ENCODE measurements around the gene BRD9. TPM values are rescaled to one million over a fixed set of nuclear protein-coding genes. Genes with fewer than 3 reads are reported as not detected.

BRD9 gene
- total RNA-seq, 1 experiment from 2014 or later = 48.9 TPM

DNA sequence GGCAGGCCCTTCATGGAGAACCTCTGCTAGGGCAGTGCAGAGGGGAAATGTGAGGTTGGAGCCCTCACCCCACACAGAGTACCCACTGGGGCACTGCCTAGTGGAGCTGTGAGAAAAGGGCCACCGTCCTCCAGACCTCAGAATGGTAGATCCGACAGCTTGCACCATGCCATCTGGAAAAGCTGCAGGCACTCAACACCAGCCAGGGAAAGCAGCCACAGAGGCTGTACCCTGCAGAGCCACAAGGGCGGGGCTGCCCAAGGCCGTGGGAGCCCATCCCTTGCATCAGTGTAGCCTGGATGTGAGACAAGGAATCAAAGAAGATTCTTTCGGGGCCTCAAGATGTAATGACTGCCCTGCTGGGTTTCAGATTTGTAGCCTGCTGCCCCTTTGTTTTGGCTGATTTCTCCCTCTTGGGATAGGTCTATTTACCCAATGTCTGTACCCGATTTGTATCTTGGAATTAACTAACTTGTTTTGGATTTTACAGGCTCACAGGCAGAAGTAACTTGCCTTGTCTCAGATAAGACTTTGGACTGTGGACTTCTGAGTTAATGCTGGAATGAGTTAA, 25.2 kb downstream of the BRD9 start:
- POLR2A ChIA-PET = no interaction called here
- no TSS peak for BruUV-seq (replicated peaks)
- CTCF ChIA-PET = no interaction called here
- Mint-ChIP-seq H3K27me3 (ENCODE audit: insufficient read depth, unreplicated experiment) (no peaks in the 10 kb centered on the region), H3K4me1 (ENCODE audit: insufficient read depth, unreplicated experiment) (no peaks in the 10 kb centered on the region), H3K9me3 (ENCODE audit: unreplicated experiment) (no peaks in the 10 kb centered on the region), H3K27ac (ENCODE audit: low read depth, unreplicated experiment) (no peak overlapping the region), H3K4me3 (ENCODE audit: unreplicated experiment) (no peak overlapping the region), H3K36me3 (ENCODE audit: insufficient read depth, unreplicated experiment) (peaks cover 79% of the 10 kb centered on the region)
- no peak for DNase-seq (ENCODE audit: unreplicated experiment)
- intact Hi-C loops (cut with micrococcal nuclease) = no loop called here
- TF ChIP-seq CTCF (IDR thresholded peaks at IDR 0.05; ENCODE audit: unreplicated experiment) = no peak

DNA sequence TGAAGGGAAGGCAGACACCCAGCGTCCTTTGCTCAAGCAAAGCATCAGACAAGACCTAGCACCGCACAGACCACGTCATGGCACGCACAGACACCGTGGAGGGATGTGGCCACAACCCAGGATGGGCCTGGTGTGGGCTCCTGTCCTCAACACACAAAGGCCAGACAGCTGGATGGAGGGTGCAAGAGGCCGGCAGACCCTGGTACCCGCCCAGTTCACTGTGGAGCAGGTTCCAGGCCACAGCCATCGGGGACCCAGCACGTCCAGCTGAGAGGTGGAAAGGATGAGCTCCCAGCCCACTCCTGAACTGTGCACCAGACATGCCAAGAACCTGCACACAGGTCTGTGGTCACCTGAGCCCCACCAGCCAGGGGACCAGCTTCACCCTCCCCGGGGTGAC, 26.8 kb downstream of the BRD9 start:
- intact Hi-C loops (cut with micrococcal nuclease) = no loop called here
- POLR2A ChIA-PET = no interaction called here
- H3K4me1 Mint-ChIP-seq (ENCODE audit: insufficient read depth, unreplicated experiment) = no peaks in the 10 kb centered on the region
- TF ChIP-seq CTCF (IDR thresholded peaks at IDR 0.05; ENCODE audit: unreplicated experiment) = no peak
- CTCF ChIA-PET = no interaction called here
- no peak for DNase-seq (ENCODE audit: unreplicated experiment)
- no peak overlapping the region for H3K27ac Mint-ChIP-seq (ENCODE audit: low read depth, unreplicated experiment)
- BruUV-seq (replicated peaks) = no TSS peak
- no peaks in the 10 kb centered on the region for H3K9me3 Mint-ChIP-seq (ENCODE audit: unreplicated experiment)
- no peak overlapping the region for H3K4me3 Mint-ChIP-seq (ENCODE audit: unreplicated experiment)
- H3K36me3 Mint-ChIP-seq (ENCODE audit: insufficient read depth, unreplicated experiment) = peaks cover 66% of the 10 kb centered on the region
- no peaks in the 10 kb centered on the region for H3K27me3 Mint-ChIP-seq (ENCODE audit: insufficient read depth, unreplicated experiment)

- intact Hi-C loops (cut with micrococcal nuclease) = no loop called here
- ChIA-PET POLR2A (no interaction called here), CTCF (no interaction called here)
- Mint-ChIP-seq H3K4me1 (ENCODE audit: insufficient read depth, unreplicated experiment) (no peaks in the 10 kb centered on the region), H3K27ac (ENCODE audit: low read depth, unreplicated experiment) (no peak overlapping the region), H3K4me3 (ENCODE audit: unreplicated experiment) (no peak overlapping the region), H3K27me3 (ENCODE audit: insufficient read depth, unreplicated experiment) (no peaks in the 10 kb centered on the region), H3K36me3 (ENCODE audit: insufficient read depth, unreplicated experiment) (peaks cover 60% of the 10 kb centered on the region), H3K9me3 (ENCODE audit: unreplicated experiment) (no peaks in the 10 kb centered on the region)
- no peak for DNase-seq (ENCODE audit: unreplicated experiment)
- no TSS peak for BruUV-seq (replicated peaks)
- TF ChIP-seq CTCF (IDR thresholded peaks at IDR 0.05; ENCODE audit: unreplicated experiment) = no peak
Observed at GRCh38 chr5:865168-865521, 27.5 kb downstream of the BRD9 start.

GRCh38 chr5:864492-865167, 28.0 kb downstream of the BRD9 start:
- ChIA-PET CTCF (no interaction called here), POLR2A (no interaction called here)
- Mint-ChIP-seq H3K27me3 (ENCODE audit: insufficient read depth, unreplicated experiment) (no peaks in the 10 kb centered on the region), H3K4me1 (ENCODE audit: insufficient read depth, unreplicated experiment) (no peaks in the 10 kb centered on the region), H3K36me3 (ENCODE audit: insufficient read depth, unreplicated experiment) (peaks cover 55% of the 10 kb centered on the region), H3K9me3 (ENCODE audit: unreplicated experiment) (no peaks in the 10 kb centered on the region), H3K27ac (ENCODE audit: low read depth, unreplicated experiment) (no peak overlapping the region), H3K4me3 (ENCODE audit: unreplicated experiment) (no peak overlapping the region)
- DNase-seq (ENCODE audit: unreplicated experiment) = no peak
- intact Hi-C loops (cut with micrococcal nuclease) = no loop called here
- BruUV-seq (replicated peaks) = no TSS peak
- no peak for TF ChIP-seq CTCF (IDR thresholded peaks at IDR 0.05; ENCODE audit: unreplicated experiment)
